MG63 (cell line): ENCODE results near the gene RNF213. TPM values are rescaled to one million over a fixed set of nuclear protein-coding genes. Genes with fewer than 3 reads are reported as not detected.

ENCODE experiments used
- DNase-seq: peaks from one replicate; pipeline ENCODE4 v3.0.0-alpha.2; 2020
- H3K27me3 ChIP-seq: fragments of 250-450 bp; sonication (Bioruptor Pico); 2 replicates; pipeline ENCODE4 v1.5.1; 2020; ENCODE audit warnings: mild to moderate bottlenecking, moderate library complexity
- H3K36me3 ChIP-seq: fragments of 250-450 bp; sonication (Bioruptor Pico); 2 replicates; pipeline ENCODE4 v1.5.1; 2020; ENCODE audit warnings: mild to moderate bottlenecking, moderate library complexity
- H3K4me3 ChIP-seq: fragments of 250-450 bp; sonication (Bioruptor Pico); 2 replicates; pipeline ENCODE4 v1.5.1; 2020; ENCODE audit warnings: mild to moderate bottlenecking, moderate library complexity
- H3K9me3 ChIP-seq: fragments of 250-450 bp; sonication (Bioruptor Pico); 2 replicates; pipeline ENCODE4 v1.5.1; 2020; ENCODE audit warnings: mild to moderate bottlenecking, moderate library complexity
- total RNA-seq: library from RNA; depleted of rRNA; stranded (reverse); fragments of >200 nt; shearing (Covaris generic); gene quantifications from 2 replicates; pipeline ENCODE4 v1.2.3, GENCODE V29; 2014; ENCODE audit warnings: low replicate concordance

RNF213 gene
- total RNA-seq, 1 experiment from 2014 or later: 22.5 TPM

DNA sequence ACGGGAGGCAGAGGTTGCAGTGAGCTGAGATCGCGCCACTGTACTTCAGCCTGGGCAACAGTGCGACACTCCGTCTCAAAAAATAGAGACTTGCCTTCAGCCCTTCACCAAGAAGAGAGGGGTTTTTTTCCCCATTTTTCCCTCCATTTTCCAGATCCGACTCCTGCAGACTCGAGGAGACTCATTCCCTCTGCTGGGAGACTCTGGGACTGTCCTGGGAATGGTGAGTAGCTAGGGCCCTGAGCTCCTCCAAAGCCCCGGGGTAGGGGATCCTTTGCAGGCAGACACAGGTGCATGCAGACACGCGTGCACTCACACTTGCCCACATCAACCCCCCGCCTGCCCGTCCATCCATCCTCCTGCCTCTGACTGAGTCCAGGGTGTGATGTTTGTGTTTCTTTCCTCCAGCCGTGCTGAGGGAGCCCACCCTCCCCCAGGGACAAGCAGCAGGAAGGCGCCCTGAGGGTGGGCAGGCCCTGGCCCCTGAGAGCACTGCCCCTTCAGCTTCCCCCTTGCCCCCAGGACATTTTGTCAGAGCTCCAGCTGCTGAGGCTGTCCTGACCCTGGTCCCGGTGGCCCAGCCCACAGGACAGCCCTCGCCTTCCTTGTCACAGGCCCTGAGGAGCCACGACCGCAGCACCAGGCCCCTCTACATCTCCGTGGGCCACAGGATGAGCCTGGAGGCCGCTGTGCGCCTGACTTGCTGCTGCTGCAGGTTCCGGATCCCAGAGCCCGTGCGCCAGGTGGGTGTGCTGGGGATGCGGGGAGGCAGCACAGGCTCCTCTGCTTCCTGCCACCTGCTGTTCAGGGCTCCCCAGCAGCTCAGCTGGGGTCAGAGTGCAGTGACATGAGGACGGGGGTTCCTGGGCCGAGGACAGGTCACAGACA is 164.5 kb downstream of the RNF213 start:
- Histone ChIP-seq H3K4me3 (no peak overlapping the region), H3K36me3 (peaks cover 5% of the 10 kb centered on the region; the same call in 1 of the 2 replicates), H3K27me3 (no peaks in the 10 kb centered on the region), H3K9me3 (no peaks in the 10 kb centered on the region)
- no peak for DNase-seq

DNA sequence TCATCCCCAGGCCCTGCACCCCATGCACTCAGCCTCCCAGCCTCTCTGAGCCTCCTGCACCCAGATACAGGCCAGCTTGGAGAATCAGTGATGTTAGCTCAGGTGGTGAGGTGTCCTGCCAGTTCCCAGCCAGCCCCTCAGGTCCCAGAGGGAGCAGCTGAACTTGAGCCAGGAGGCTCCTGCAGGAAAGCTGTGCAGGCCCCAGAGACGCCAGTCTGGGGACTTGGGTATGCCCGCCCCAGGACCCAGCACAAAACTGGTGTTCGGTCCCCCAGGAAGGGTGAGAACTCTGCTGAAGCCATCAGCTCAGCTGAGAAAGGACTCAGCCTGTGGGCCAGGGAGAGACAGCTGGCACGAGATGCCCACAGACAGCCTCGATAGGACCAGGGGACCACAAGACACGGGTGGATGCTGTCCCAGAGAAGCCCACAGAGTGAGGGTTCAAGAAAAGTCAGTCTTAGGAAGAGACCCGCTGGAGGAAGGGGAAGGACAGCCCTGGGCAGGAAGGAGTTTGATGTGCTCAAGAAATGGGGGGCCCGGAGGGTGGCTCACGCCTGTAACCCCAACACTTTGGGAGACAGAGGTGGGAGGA is 165.3 kb downstream of the RNF213 start:
- Histone ChIP-seq H3K36me3 (peaks cover 5% of the 10 kb centered on the region; the same call in 1 of the 2 replicates), H3K9me3 (no peaks in the 10 kb centered on the region), H3K4me3 (no peak overlapping the region), H3K27me3 (no peaks in the 10 kb centered on the region)
- no peak for DNase-seq

DNA sequence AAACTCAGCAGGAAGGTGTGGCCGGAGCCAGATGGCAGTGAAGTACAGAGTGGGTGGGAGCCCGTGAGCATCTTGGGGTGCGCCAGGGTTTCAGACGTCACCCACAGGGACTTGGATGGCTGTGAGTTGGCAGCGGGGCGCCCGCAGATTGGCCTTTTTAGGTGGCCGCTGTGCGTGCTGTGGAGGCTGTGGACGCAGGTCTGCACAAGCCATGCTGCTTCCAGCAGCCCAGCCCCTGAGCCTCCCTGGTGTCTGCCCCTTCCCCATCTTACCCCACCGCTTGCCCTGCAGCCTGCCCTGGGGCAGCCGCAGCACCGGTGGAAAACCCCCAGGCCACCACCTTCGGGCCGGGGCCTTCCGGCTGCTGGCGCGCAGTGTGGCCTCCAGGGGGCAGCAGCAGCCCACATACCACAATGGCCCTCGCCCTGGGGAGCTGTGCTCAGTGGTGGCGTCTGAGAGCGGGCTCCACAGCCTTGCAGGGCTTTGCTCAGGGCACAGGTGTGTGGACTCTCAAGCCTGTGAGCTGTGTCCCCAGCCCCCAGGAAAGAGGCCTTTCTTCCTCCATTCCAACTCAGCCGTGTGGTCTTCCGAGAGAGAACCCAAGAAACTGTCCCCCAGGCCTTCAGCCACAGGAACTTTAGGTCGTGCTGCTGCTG is 166.1 kb downstream of the RNF213 start:
- peak; percentile 63 for DNase-seq
- Histone ChIP-seq H3K27me3 (no peaks in the 10 kb centered on the region), H3K36me3 (peaks cover 5% of the 10 kb centered on the region; the same call in 1 of the 2 replicates), H3K4me3 (no peak overlapping the region), H3K9me3 (no peaks in the 10 kb centered on the region)

DNA sequence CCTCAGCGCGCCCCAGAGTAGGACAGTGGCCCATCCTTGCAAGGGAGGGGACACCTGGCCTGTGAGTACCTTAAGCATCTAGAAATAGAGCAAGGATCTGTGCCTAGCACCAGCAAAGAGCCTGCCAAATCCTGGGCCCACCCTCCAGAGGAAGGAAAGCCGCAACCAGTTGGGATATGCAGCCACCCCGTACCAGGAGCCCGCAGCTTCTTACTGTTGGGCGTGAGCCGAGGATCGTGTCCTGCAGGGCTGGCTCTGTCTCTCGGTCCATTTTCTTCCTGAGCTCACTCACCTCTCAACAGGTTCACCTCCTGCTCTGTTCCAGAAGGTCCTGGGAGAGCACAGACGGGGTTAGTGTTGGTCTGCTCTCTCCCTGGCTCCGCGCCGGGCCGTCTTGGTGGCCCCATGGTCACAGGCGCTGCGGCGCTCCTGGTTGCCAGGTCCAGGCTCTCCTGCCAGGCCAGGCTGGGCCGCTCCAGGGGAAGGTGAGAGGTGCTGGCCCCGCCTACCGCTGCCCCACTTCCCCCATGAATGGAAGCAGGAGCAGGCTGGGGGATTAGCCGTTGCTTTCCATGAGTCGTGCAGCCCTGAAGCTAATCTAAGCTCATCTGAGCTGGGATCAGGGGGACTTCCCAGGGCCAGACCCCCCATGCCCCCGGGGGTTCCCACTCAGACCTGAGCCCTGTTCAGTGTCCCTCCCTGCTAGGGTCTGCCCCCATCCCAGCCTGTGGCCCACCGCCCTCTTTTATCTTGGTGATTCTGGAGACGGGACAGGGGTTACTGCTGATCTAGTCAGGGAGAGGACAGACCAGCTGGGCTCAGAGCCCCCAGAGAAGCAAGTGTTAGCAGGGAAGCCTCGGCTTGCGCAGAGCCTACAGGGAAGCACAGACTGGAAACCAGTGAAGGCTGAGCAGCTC is 167.0 kb downstream of the RNF213 start:
- no peak for DNase-seq
- no peaks in the 10 kb centered on the region for H3K27me3 ChIP-seq

DNA sequence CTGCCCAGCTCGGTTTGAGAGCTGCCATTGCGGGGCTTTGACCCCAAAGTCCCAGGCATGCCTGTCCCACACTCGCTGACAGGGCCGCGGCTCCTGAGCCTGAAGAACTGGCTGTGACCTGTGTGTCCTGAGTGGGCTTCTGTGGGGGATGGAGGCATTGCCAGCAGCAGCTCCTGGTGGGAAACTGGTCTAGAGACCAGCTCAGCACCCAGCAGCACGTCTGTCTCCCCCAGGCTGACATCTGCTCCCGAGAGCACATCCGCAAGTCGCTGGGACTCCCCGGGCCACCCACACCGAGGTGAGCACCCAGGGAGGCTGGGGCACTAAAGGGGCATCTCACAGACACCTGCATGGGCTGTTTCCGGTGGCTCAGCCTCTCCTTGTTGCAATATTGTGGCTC is 167.7 kb downstream of the RNF213 start:
- Histone ChIP-seq H3K36me3 (peaks cover 5% of the 10 kb centered on the region; the same call in 1 of the 2 replicates), H3K4me3 (no peak overlapping the region), H3K27me3 (no peaks in the 10 kb centered on the region), H3K9me3 (no peaks in the 10 kb centered on the region)
- no peak for DNase-seq

More for the DNA sequence above, 167.0 kb downstream of the RNF213 start:
- H3K4me3 ChIP-seq: no peak overlapping the region
- H3K9me3 ChIP-seq: no peaks in the 10 kb centered on the region
- H3K36me3 ChIP-seq: peaks cover 5% of the 10 kb centered on the region; the same call in 1 of the 2 replicates

DNA sequence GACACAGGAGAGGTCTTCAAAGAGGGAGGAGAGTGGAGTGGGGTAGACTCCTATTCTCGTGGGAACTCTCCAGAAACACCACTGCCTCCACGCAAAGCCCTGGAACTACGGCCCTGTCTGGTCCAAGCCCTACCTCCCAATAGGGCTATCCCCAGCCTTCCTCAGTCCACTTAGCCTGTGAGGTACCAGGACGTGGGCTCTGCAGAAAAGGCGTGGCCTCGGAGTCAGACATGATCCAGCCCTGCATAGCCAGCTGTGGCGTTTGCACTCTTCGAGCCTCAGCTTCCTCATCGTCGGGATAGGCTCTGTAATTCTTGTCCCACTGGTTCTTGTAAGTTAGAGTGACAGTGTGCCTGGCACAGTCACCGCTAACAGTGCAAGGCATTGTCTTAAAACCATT is 168.1 kb downstream of the RNF213 start:
- Histone ChIP-seq H3K27me3 (no peaks in the 10 kb centered on the region), H3K9me3 (no peaks in the 10 kb centered on the region), H3K4me3 (no peak overlapping the region), H3K36me3 (peaks cover 5% of the 10 kb centered on the region; the same call in 1 of the 2 replicates)
- DNase-seq: no peak

DNA sequence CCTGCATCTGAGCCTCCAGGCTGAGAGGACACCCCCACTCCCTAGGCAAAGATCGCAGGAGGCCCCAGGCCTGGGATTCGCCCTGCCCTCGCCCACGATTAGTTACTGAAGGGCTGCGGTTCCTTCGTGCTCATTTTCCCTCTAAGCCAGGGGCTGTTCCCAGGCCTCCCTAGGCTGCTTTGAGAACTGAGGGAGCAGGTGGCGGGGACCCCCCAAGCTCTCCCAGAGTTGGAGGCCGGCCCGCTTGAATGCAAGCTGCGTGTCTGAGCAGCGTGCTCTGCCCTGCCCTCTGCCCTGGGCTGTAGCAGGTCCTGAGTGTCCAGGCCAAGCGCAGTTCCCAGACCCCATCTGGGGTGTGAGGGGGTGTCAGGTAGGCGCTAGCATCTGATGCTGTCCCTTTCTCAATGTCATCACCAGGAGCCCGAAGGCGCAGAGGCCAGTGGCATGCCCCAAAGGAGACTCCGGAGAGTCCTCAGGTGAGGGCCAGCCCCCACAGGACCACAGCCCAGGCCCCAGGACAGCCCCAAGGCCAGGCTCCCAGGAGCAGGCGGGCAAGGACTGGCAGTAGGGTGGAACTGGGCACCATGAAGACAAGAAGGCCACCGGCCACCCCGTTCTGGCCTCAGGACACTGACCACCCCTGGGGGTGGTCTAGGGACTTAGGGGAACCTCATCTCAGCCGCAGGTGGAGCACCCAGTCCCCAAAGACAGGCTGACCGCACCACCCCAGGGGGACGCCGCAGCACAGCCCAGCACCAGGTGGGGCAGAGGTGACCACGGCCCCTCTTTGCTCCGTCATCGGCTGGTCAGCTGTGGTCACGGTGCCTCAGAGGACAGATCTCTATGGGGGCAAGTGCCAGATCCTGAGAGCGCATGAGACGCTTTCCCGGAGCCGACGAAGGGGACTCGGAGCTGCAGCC is 169.0 kb downstream of the RNF213 start:
- Histone ChIP-seq H3K36me3 (peaks cover 5% of the 10 kb centered on the region; the same call in 1 of the 2 replicates), H3K9me3 (no peaks in the 10 kb centered on the region), H3K4me3 (no peak overlapping the region), H3K27me3 (no peaks in the 10 kb centered on the region)
- DNase-seq: no peak

DNA sequence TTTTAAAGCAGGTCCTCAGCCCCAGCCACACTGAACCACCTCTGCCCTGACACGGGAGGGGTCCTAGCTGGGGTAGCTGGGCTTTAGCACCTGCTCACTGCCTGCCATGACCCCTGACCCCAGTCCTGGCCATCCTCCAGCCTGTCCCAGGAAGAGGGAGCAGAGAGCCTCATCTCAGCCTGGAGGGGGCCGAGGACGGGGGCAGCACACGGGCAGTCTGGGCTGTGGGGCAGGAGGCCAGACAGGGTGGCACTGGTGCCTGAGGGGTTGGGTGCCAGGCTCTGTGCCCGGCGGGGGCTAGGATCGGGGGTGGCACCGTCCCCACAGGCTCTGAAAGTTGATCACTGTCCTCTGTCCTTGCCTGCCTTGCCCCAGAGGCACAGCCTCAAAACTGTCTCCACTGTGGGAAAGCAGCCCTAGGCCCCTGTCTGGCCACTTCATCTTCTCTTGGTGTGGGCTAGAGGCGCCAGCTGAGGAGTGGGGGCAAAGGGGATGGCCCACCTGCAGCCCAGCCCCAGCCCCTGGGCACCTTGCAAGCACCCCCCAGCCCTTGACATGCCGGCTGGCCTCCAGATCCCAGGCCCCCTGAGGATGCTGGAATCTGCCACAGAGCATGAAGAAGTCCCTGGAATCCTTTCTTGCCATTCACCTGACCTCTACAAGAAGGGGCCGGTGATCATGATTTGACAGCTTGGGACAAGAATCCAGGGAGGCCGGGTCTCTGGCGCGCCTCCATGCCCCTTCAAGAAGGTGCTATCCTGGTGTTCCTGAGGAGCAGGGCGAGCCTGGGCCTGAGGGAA is 170.0 kb downstream of the RNF213 start:
- Histone ChIP-seq H3K9me3 (no peaks in the 10 kb centered on the region), H3K4me3 (no peak overlapping the region), H3K36me3 (peaks cover 5% of the 10 kb centered on the region; the same call in 1 of the 2 replicates), H3K27me3 (no peaks in the 10 kb centered on the region)
- no peak for DNase-seq

DNA sequence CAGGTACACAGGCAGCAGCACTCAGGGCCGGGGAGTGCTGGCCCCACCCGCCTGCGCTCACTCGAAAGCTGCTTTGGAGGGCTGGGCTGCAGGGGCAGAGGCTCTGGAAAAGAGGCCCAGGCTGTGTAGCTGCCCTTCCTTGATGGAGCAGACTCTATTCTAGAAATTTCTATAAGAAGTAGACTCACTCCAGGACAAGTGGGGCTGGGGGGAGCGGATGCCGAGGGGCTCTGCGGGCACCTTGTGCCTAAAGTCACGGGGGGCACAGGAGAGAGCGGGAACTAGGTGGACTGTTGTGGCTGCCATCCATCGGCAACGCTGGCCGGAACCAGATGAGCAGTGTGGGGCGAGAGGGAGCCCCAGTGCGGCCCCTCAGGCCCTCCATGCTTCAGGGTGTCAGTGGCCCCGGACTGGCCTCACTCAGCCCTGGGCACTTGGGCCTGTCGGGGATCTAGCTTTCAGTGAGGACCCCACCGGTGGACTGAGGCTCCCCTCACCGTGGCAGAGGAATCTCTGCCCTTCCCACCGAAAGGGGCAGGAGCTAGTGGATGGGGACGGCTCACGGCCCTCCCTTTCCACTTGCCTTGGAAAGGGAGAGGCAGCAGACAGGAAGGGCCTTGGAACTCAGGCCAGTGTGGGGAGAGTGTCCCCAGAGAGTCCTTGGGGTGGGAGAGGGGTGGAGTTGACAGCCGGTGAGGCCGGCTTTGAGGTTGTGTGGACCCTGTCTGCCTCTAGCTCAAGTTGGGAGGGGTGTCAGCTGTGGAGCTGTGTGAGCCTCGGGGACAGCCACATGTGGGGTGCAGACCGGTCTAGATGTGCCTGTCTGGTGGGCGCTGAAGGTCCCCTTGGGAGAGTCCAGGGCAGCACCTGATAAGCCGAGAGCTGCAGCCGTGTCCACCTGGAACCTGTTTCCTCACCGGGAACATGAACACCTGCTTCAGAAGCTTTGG is 170.9 kb downstream of the RNF213 start:
- Histone ChIP-seq H3K4me3 (no peak overlapping the region), H3K9me3 (no peaks in the 10 kb centered on the region), H3K36me3 (peaks cover 5% of the 10 kb centered on the region; the same call in 1 of the 2 replicates), H3K27me3 (no peaks in the 10 kb centered on the region)
- DNase-seq: no peak

DNA sequence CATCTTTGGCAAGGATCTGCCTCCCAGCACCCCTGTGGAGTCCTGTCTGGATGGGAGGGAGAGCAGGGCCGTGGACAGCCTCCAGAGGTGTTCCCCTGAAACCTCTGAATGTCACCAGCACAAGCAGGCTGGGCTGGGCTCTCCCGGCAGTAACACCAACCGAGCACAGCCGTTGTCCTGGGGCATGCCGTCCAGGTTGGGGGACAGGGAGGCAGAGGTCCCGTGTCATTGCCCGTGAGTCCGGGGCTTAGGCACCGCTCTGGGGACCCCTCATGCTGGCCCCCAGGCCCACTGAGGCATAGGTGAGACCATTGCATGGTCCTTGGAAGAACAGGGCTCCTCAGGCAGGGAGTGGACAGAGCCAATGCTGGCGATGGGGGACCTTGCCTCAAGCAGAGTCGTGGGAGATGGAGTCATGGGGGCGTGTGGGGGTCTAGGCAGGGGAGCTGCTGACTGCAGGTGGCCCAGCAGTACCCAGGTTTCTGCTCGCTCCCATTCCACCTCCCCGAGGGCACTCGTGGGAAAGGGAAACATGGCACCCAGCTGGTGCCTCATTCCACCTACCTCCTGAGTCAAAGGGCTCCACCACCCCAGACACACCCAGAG is 171.8 kb downstream of the RNF213 start:
- no peaks in the 10 kb centered on the region for H3K27me3 ChIP-seq
- H3K4me3 ChIP-seq: no peak overlapping the region
- DNase-seq: no peak
- no peaks in the 10 kb centered on the region for H3K9me3 ChIP-seq
- peaks cover 2% of the 10 kb centered on the region; the same call in 1 of the 2 replicates for H3K36me3 ChIP-seq

DNA sequence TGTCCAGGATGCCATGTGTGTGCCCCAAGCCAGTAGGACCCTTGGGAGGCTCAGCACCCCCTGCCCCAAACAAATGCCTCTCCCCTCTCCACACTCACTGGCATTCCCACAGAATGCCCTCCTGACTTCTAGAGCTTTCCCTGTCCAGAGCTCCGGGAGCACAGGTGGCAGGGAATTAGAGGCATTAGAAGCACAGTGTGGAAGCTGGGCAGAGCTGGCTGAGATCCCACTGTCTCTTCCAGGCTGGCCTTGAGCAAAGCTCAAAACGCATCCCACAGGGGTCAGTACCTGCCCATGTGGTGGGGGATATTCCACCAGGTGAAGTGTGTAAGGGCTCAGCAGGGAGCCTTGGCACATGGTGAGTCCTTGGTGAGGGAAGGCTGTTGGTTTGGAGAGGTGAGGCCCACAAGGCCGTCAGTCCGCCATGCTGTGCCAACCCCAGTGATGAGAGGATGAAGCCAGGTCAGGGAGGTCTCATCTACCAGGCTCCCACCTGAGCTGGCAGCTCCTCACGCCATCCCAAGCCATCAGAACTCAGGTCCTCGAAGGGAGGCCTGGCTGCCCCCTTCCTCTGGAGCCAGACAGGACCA is 172.4 kb downstream of the RNF213 start:
- no peaks in the 10 kb centered on the region for H3K36me3 ChIP-seq
- H3K4me3 ChIP-seq: no peak overlapping the region
- H3K9me3 ChIP-seq: no peaks in the 10 kb centered on the region

DNA sequence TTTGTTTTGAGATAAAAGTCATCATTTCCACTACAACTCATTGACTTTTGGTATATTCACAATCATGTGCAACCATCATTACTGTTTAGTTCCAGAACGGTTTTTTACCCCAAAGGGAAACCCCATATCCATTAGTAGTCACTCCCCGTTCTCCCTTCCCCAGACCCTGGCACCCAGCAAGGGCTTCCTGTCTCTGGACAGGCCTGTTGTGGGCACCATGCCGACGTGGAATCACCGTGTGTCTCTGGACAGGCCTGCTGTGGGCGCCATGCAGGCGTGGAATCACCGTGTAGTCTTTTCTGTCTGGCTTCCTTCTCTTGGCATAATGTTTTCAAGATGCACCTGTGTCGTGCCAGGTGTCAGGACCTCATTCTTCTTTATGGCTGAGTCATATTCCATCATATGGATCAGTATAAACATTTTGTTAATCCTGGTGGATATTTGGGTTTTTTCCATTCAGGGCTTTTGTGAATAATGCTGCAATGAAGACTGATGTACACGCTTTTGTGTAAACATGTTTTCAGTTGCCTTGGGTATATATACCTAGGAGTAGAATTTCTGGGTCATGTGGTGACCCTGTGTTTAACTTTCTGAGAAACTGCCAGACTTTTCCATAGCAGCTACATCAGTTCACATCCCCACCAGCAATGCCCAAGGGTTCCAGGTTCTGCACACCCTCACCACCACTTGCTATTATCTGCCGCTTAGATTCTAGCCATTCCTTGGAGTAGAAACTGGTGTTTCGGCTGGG is 173.4 kb downstream of the RNF213 start:
- DNase-seq: no peak
- no peaks in the 10 kb centered on the region for H3K36me3 ChIP-seq
- H3K27me3 ChIP-seq: no peaks in the 10 kb centered on the region
- no peaks in the 10 kb centered on the region for H3K9me3 ChIP-seq
- no peak overlapping the region for H3K4me3 ChIP-seq

More for the DNA sequence above, 172.4 kb downstream of the RNF213 start:
- no peaks in the 10 kb centered on the region for H3K27me3 ChIP-seq
- DNase-seq: no peak
